Limb (tissue), 2 donors: ENCODE data around the gene BLTP3A.

ENCODE experiments used
- DNase-seq, 2 donors: peaks; one replicate each; pipeline ENCODE4 v3.0.0-alpha.2; 2016; ENCODE audit errors: extremely low spot score in 2 of 2

Gene BLTP3A

GRCh38 chr6:34819571-34820480 is 27.9 kb downstream of the BLTP3A start:
- DNase-seq = no peak

GRCh38 chr6:34829137-34829536 is 37.3 kb downstream of the BLTP3A start:
- DNase-seq = no peak

- DNase-seq = no peak
Measured at GRCh38 chr6:34832942-34833341, 41.1 kb downstream of the BLTP3A start.

- DNase-seq = no peak
Measured at GRCh38 chr6:34834789-34835518, 43.1 kb downstream of the BLTP3A start.

GRCh38 chr6:34836008-34836407 is 44.1 kb downstream of the BLTP3A start:
- DNase-seq = no peak

- no peak for DNase-seq
Measured at GRCh38 chr6:34836451-34836850, 44.6 kb downstream of the BLTP3A start.

- DNase-seq = no peak
Measured at GRCh38 chr6:34837528-34837927, 45.6 kb downstream of the BLTP3A start.

GRCh38 chr6:34839666-34840352 is 47.9 kb downstream of the BLTP3A start:
- DNase-seq = no peak
